Stimulated activated naive CD8-positive, alpha-beta T cell treated with anti-CD3 and anti-CD28 coated beads, Interleukin-15, Interleukin-2, amounts not matched to agents 100 ng/mL and 50 ng/mL, for 24 hours (primary cell): ENCODE results near the gene TCAF1.

Experiments
- H3K27ac Mint-ChIP-seq: one replicate; pipeline ENCODE4 v1.8.0; 2021; ENCODE audit warnings: mild to moderate bottlenecking, mixed read lengths
- H3K27me3 Mint-ChIP-seq: one replicate; pipeline ENCODE4 v1.8.0; 2021; ENCODE audit warnings: mixed read lengths
- H3K36me3 Mint-ChIP-seq: one replicate; pipeline ENCODE4 v1.8.0; 2021; ENCODE audit warnings: low read depth, mixed read lengths
- H3K4me1 Mint-ChIP-seq: one replicate; pipeline ENCODE4 v1.8.0; 2021; ENCODE audit warnings: low read depth, mixed read lengths
- H3K4me3 Mint-ChIP-seq: one replicate; pipeline ENCODE4 v1.8.0; 2021; ENCODE audit warnings: mild to moderate bottlenecking, mixed read lengths
- H3K9me3 Mint-ChIP-seq: one replicate; pipeline ENCODE4 v1.8.0; 2021; ENCODE audit warnings: mixed read lengths

TCAF1 gene

GRCh38 chr7:143901668-143902331 is at the start of gene TCAF1:
Gene TCAF1 (minus strand): TSS chr7:143902176. CDS start chr7:143876608, 25,568 bp downstream.
- Mint-ChIP-seq H3K4me3 (peak within 1 kb of the TSS; percentile 95), H3K4me1 (peaks cover 25% of the 10 kb centered on the region), H3K27ac (peak within 1 kb of the TSS; percentile 95), H3K27me3 (no peaks in the 10 kb centered on the region), H3K36me3 (no peaks in the 10 kb centered on the region), H3K9me3 (no peaks in the 10 kb centered on the region)

- no peak overlapping the region for H3K4me3 Mint-ChIP-seq
- peaks cover 5% of the 10 kb centered on the region for H3K9me3 Mint-ChIP-seq
- H3K27me3 Mint-ChIP-seq: peaks cover 35% of the 10 kb centered on the region
- no peaks in the 10 kb centered on the region for H3K36me3 Mint-ChIP-seq
- H3K4me1 Mint-ChIP-seq: no peaks in the 10 kb centered on the region
- H3K27ac Mint-ChIP-seq: no peak overlapping the region
Observed at GRCh38 chr7:143948733-143949132, 46.8 kb upstream of the TCAF1 start.

GRCh38 chr7:143947111-143947510 is 45.1 kb upstream of the TCAF1 start:
- no peak overlapping the region for H3K4me3 Mint-ChIP-seq
- H3K4me1 Mint-ChIP-seq: no peaks in the 10 kb centered on the region
- H3K36me3 Mint-ChIP-seq: no peaks in the 10 kb centered on the region
- peaks cover 31% of the 10 kb centered on the region for H3K27me3 Mint-ChIP-seq
- H3K27ac Mint-ChIP-seq: no peak overlapping the region
- peaks cover 5% of the 10 kb centered on the region for H3K9me3 Mint-ChIP-seq

DNA sequence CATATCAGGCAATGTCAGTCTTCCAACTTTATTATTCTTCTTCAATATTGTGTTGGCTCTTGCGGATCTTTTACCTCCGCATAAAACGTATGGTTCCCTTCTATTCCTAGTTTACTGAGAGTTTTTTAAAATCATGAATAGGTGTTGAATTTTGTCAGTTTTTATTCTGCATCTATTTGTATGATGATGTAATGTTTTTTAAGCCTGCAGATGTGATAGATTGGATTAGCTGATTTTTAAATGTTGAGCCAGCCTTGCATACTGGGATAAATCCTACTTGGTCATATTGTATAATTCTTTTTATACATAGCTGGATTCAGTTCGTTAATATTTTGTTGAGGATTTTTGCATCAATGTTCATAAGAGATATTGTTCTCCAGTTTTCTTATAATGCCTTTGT is 43.4 kb upstream of the TCAF1 start:
- H3K9me3 Mint-ChIP-seq: peaks cover 5% of the 10 kb centered on the region
- no peak overlapping the region for H3K4me3 Mint-ChIP-seq
- no peak overlapping the region for H3K27ac Mint-ChIP-seq
- no peaks in the 10 kb centered on the region for H3K36me3 Mint-ChIP-seq
- H3K27me3 Mint-ChIP-seq: peaks cover 31% of the 10 kb centered on the region
- no peaks in the 10 kb centered on the region for H3K4me1 Mint-ChIP-seq

DNA sequence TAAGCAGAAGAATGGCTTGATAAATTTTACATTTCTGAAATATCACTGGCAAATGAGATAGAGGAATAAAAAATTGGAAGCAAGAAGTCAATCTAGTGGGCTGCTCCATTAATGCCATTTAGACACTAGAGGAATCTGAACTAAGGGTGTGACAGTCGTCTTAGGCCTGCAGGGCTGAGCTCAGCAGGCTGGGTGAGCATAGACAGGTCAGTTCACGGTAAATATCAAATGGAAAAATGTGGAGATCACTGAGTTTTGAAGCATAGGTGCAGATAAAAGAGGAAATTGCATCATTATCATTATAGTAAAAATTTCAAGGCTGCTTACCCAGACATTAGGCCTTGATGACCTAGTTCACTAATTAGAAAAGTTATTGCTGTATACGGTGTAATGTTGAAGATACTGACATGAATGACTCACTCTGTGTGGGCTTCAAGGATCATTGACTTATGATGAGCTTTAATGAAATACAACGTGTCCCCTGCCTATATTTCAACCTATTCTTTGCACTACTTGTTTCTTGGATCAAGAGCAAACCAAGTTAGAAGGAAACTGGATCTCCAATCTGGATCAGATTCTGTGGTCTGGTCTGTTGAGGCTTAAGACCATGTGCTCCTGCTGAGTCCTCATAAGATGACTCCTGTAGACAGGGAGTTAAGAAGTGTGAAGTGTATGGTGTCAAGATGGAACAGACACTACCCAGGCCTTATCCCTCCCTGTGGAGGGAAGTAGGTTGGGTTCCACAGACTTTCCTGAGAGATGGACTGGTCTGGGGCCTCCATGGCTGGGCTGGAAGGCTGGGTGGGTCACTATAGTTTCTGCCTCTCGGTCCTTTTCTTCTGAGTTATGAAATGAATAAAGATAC is 36.6 kb upstream of the TCAF1 start:
- no peak overlapping the region for H3K27ac Mint-ChIP-seq
- no peaks in the 10 kb centered on the region for H3K36me3 Mint-ChIP-seq
- H3K9me3 Mint-ChIP-seq: no peaks in the 10 kb centered on the region
- H3K27me3 Mint-ChIP-seq: peaks cover 10% of the 10 kb centered on the region
- H3K4me3 Mint-ChIP-seq: no peak overlapping the region
- H3K4me1 Mint-ChIP-seq: no peaks in the 10 kb centered on the region

DNA sequence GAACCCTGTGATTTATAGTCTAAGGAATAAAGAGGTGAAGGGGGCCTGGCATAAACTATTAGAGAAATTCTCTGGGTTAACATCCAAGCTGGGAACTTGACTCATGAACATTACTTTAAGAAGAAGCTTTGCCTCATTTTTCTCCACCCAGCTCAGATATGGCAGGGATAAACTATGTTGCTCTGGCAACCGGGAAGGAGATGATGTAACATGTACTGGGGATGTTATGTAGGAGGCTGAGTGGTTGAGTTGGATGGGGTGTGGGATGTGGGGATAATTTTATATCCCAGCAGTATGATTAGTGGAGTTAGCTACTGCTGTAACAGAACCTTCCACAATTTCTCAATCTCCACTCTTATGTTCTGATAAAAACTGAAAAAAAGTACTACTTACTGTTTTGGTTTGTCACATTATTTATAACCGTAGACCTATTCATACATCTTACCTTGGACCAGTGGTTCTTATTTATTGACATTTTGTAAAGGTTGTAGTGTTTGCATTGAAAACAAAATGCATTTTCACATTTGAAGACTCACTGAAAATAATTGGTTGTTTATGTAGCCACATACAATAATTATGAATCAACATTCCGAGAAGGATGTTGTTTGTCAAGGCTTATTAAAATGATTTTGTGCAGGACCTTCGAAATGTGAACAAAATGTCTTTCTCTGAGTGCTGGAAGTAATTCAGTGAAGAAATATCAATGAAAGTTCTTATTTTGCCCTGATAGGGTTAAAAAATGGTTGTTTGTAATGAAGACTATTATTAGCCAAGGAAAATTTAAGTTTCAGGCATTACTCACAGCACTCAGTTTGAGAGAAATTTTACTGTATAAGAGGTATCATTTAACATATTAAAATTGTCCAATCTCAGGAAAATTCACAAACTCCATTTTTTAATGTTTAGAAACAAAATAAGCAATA is 34.4 kb upstream of the TCAF1 start:
- Mint-ChIP-seq H3K9me3 (peaks cover 6% of the 10 kb centered on the region), H3K27me3 (peaks cover 11% of the 10 kb centered on the region), H3K36me3 (no peaks in the 10 kb centered on the region), H3K4me3 (no peak overlapping the region), H3K4me1 (no peaks in the 10 kb centered on the region), H3K27ac (no peak overlapping the region)

DNA sequence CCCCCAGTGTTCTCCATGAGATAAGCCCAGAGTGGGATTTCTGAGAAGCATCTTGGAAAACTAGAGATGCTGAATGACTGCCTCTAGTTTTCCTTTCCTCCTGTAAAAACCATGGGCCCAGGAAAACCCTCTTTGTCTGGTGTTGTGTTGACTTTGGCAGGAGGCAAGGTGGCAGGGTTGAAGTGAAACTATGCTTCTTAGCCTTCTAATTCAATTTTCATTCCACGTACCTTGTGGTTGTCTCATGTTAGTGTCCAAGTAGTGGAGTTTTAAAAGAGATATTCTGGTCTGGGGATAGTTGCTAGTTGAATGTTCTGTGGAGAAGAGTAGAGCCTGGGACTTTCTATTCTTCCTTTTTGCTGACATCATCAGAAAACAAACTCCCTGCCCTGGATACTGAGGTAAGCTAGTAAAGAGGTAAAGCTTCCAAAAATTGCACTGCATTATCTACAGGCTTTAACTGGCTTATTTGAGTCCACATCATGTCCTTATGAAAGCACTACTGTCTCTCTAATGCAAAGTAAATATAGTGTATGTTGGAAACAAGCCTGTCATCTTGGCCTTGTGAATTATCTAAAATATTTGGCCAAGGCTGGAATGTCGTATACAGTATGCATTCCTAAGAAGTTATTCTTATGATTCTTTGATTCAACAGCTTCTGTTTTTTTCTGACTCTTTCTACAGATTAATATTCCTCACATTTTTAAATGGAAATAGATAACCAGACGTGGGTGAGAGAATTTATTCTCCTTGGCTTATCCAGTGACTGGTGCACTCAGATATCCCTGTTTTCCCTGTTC is 32.8 kb upstream of the TCAF1 start, which contains the start of gene OR2F2:
Gene OR2F2, plus strand, starts transcription at position 708 of the 800 bp plus-strand sequence. Its CDS starts 0 bp downstream, at position 708.
- Mint-ChIP-seq H3K4me3 (no peak within 1 kb of the TSS), H3K27me3 (peaks cover 11% of the 10 kb centered on the region), H3K4me1 (peaks cover under 1% of the 10 kb centered on the region), H3K9me3 (peaks cover 6% of the 10 kb centered on the region), H3K27ac (no peak within 1 kb of the TSS), H3K36me3 (no peaks in the 10 kb centered on the region)

DNA sequence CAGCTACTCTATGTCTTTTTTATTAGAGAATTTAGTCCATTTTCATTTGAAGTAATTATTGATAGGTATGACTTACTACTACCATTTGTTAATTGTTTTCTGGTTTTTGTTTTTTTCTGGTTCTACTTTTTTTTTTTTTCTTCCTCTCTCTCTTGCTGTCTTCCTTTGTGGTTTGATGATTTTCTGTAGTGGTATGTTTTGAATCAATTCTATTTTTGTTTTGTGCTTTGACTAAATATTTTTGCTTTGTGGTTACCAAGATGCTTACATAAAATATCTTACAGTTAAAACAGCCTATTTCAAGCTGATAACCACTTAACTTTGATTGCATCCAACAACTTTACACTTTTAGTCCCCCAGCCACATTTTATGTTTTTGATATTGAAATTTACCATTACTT is 29.8 kb upstream of the TCAF1 start:
- Mint-ChIP-seq H3K9me3 (peaks cover 6% of the 10 kb centered on the region), H3K4me1 (peaks cover 10% of the 10 kb centered on the region), H3K4me3 (no peak overlapping the region), H3K27me3 (peaks cover 11% of the 10 kb centered on the region), H3K36me3 (no peaks in the 10 kb centered on the region), H3K27ac (no peak overlapping the region)

DNA sequence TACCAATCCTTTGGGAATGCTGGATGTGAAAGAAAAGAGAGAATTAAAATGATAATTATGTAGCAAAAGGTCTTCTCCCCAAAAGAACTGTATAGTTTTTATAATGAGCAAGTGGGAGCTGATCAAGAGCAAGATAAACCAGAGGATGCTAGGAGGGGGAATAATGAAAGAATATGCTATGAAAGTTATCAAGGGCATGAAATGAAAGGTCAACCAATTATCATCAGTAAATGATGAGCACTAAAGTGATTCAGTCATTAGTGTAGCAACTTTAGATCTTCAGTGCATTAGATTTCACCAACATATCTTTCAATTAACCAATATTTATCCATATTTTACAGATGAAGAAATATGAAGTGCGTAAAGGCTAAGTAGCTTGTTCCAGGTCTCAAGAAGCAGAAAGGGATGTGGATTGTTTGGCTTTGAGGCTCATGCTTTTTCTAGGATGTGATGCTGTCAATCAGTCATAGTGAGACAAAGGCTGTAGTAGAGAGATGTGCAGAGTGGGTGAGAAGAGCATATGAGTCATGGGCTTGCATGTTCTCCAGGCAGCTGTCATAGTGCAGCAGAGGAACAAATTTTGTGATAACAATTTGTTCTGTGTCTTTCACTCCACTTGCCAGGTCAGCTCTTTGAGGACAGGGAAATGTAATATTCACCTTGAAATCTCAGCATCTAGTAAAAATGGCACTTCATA is 27.4 kb upstream of the TCAF1 start:
- no peaks in the 10 kb centered on the region for H3K36me3 Mint-ChIP-seq
- H3K4me1 Mint-ChIP-seq: peaks cover 10% of the 10 kb centered on the region
- no peak overlapping the region for H3K27ac Mint-ChIP-seq
- H3K27me3 Mint-ChIP-seq: peaks cover 5% of the 10 kb centered on the region
- H3K9me3 Mint-ChIP-seq: peaks cover 6% of the 10 kb centered on the region
- no peak overlapping the region for H3K4me3 Mint-ChIP-seq

- H3K4me3 Mint-ChIP-seq: no peak overlapping the region
- H3K36me3 Mint-ChIP-seq: no peaks in the 10 kb centered on the region
- peaks cover 23% of the 10 kb centered on the region for H3K27me3 Mint-ChIP-seq
- no peak overlapping the region for H3K27ac Mint-ChIP-seq
- no peaks in the 10 kb centered on the region for H3K9me3 Mint-ChIP-seq
- peaks cover 10% of the 10 kb centered on the region for H3K4me1 Mint-ChIP-seq
Observed at GRCh38 chr7:143924851-143925250, 22.9 kb upstream of the TCAF1 start.

- Mint-ChIP-seq H3K27ac (no peak overlapping the region), H3K36me3 (no peaks in the 10 kb centered on the region), H3K27me3 (peaks cover 23% of the 10 kb centered on the region), H3K9me3 (no peaks in the 10 kb centered on the region), H3K4me1 (peaks cover 12% of the 10 kb centered on the region), H3K4me3 (no peak overlapping the region)
Observed at GRCh38 chr7:143914938-143915652, 13.1 kb upstream of the TCAF1 start.

DNA sequence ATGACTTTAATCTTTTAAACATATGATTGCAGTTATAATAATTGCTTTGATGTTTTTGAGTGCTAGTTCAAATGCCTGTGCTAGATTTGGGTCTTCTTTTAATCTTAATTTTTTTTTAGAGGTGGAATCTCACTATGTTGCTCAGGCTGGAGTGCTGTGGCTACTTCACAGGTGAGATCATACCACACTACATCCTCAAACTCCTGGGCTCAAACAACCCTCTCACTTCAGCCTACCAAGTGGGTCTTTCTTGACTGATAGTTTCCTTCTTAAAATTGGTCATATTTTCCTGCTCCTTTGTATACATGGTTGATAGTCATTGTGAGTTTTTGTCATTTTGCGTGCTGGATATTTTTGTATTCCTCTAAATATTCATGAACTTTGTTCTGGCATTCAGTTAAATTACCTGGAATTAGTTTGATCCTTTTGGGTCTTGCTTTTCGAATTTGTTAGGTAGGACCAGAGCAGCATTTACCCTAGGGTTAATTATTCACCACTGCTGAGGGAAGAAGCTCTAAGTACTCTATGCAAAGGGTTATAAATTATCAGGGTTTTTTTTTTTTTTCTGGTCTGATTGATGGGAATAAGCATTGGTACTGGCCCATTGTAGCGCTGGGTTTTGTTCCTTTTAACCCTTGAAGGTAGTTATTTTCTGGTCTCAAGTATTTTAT is 12.1 kb upstream of the TCAF1 start:
- Mint-ChIP-seq H3K9me3 (no peaks in the 10 kb centered on the region), H3K27me3 (peaks cover 14% of the 10 kb centered on the region), H3K36me3 (no peaks in the 10 kb centered on the region), H3K4me1 (peaks cover 12% of the 10 kb centered on the region), H3K4me3 (no peak overlapping the region), H3K27ac (peak overlapping the region; percentile 18)
